ENCODE measurements around the gene C13orf46. TPM values are rescaled to one million over a fixed set of nuclear protein-coding genes. Genes with fewer than 3 reads are reported as not detected.

The C13orf46 gene
- polyA plus RNA-seq, 1 donor (not counting 4 experiments of a cell fraction or from before 2014, with no cell fraction given): not detected

DNA sequence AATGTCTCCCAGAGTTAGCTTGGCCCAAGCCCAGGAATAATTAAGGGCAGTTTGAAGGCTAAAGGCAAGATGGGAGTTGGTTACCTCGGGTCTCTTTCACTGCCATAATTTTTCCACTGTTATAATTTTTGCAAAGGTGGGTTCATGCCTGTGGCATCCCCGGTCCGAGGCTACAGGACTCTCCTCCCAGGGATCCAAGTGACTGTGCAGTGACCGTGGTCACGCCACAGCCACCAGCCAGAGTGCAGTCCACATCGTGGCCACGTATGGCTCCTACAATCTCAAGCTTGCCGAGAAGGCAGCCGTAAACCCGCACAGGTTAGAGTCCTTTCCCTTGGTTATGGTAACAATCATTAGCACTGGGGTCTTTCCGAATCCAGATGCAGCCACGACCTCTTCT, 36.8 kb downstream of the C13orf46 start:
- no peak overlapping the region for H3K4me2 ChIP-seq (ENCODE audit: control insufficient read depth, extremely low read depth, insufficient read depth, low read depth, low read length)
- no peaks in the 10 kb centered on the region for H3K9me1 ChIP-seq (ENCODE audit: control insufficient read depth, extremely low read depth, insufficient read depth, low read length)
- H3K9me3 ChIP-seq (ENCODE audit: control insufficient read depth, low read depth, low read length): no peaks in the 10 kb centered on the region
- no peak overlapping the region for H2AFZ ChIP-seq (ENCODE audit: control insufficient read depth, low read length)
- no peaks in the 10 kb centered on the region for H4K20me1 ChIP-seq (ENCODE audit: control insufficient read depth, extremely low read depth, insufficient read depth, low read length)
- no peak overlapping the region for H3K27ac ChIP-seq (ENCODE audit: control insufficient read depth, insufficient read depth, low read length)
- H3K4me3 ChIP-seq (ENCODE audit: control insufficient read depth in 2 of 3, extremely low read depth in 1 of 3, insufficient read depth in 2 of 3, low read depth in 1 of 3, low read length in 3 of 3): no peak overlapping the region
- H3K27me3 ChIP-seq (ENCODE audit: control insufficient read depth, extremely low read depth, insufficient read depth, low read length): peaks cover 34% of the 10 kb centered on the region
- no peak for TF ChIP-seq EZH2 (IDR thresholded peaks at IDR 0.05; ENCODE audit: low read length)
- TF ChIP-seq, protein P1, sequence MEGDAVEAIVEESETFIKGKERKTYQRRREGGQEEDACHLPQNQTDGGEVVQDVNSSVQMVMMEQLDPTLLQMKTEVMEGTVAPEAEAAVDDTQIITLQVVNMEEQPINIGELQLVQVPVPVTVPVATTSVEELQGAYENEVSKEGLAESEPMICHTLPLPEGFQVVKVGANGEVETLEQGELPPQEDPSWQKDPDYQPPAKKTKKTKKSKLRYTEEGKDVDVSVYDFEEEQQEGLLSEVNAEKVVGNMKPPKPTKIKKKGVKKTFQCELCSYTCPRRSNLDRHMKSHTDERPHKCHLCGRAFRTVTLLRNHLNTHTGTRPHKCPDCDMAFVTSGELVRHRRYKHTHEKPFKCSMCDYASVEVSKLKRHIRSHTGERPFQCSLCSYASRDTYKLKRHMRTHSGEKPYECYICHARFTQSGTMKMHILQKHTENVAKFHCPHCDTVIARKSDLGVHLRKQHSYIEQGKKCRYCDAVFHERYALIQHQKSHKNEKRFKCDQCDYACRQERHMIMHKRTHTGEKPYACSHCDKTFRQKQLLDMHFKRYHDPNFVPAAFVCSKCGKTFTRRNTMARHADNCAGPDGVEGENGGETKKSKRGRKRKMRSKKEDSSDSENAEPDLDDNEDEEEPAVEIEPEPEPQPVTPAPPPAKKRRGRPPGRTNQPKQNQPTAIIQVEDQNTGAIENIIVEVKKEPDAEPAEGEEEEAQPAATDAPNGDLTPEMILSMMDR (optimal IDR thresholded peaks at IDR 0.05 in 1 of 3, IDR thresholded peaks at IDR 0.05 in 1 of 3, conservative IDR thresholded peaks at IDR 0.05 in 1 of 3; ENCODE audit: extremely low read depth in 1 of 3, insufficient read depth in 2 of 3, low read length in 3 of 3): no peak
- no peaks in the 10 kb centered on the region for H3K4me1 ChIP-seq (ENCODE audit: control insufficient read depth, extremely low read depth, insufficient read depth, low read length)
- no peak overlapping the region for H3K9ac ChIP-seq (ENCODE audit: control insufficient read depth, extremely low read depth, insufficient read depth, low read length)
- dilution Hi-C loops (cut with MboI; ENCODE audit: extremely low pct_ligation_motif_present, low sequenced_read_pairs): no loop called here
- DNase-seq (ENCODE audit: low read depth, low spot score) (no peak), FAIRE-seq (no peak)
- H3K79me2 ChIP-seq (ENCODE audit: control insufficient read depth, insufficient read depth, low read length): no peaks in the 10 kb centered on the region
- H3K36me3 ChIP-seq (ENCODE audit: control insufficient read depth in 2 of 2, extremely low read depth in 1 of 2, insufficient read depth in 2 of 2, low read length in 2 of 2): no peaks in the 10 kb centered on the region

- no peaks in the 10 kb centered on the region for H3K36me3 ChIP-seq (ENCODE audit: control insufficient read depth in 2 of 2, extremely low read depth in 1 of 2, insufficient read depth in 2 of 2, low read length in 2 of 2)
- no peak for DNase-seq (ENCODE audit: low read depth, low spot score)
- H3K9me1 ChIP-seq (ENCODE audit: control insufficient read depth, extremely low read depth, insufficient read depth, low read length): no peaks in the 10 kb centered on the region
- H2AFZ ChIP-seq (ENCODE audit: control insufficient read depth, low read length): no peak overlapping the region
- dilution Hi-C loops (cut with MboI; ENCODE audit: extremely low pct_ligation_motif_present, low sequenced_read_pairs): no loop called here
- no peak overlapping the region for H3K4me3 ChIP-seq (ENCODE audit: control insufficient read depth in 2 of 3, extremely low read depth in 1 of 3, insufficient read depth in 2 of 3, low read depth in 1 of 3, low read length in 3 of 3)
- H3K9ac ChIP-seq (ENCODE audit: control insufficient read depth, extremely low read depth, insufficient read depth, low read length): no peak overlapping the region
- H3K4me2 ChIP-seq (ENCODE audit: control insufficient read depth, extremely low read depth, insufficient read depth, low read depth, low read length): no peak overlapping the region
- H3K9me3 ChIP-seq (ENCODE audit: control insufficient read depth, low read depth, low read length): no peaks in the 10 kb centered on the region
- H3K27ac ChIP-seq (ENCODE audit: control insufficient read depth, insufficient read depth, low read length): no peak overlapping the region
- TF ChIP-seq EZH2 (IDR thresholded peaks at IDR 0.05; ENCODE audit: low read length): no peak
- TF ChIP-seq, protein P1 (optimal IDR thresholded peaks at IDR 0.05 in 1 of 3, IDR thresholded peaks at IDR 0.05 in 1 of 3, conservative IDR thresholded peaks at IDR 0.05 in 1 of 3; ENCODE audit: extremely low read depth in 1 of 3, insufficient read depth in 2 of 3, low read length in 3 of 3): no peak
- H3K27me3 ChIP-seq (ENCODE audit: control insufficient read depth, extremely low read depth, insufficient read depth, low read length): peaks cover 39% of the 10 kb centered on the region
- no peaks in the 10 kb centered on the region for H4K20me1 ChIP-seq (ENCODE audit: control insufficient read depth, extremely low read depth, insufficient read depth, low read length)
- no peak for FAIRE-seq
- H3K4me1 ChIP-seq (ENCODE audit: control insufficient read depth, extremely low read depth, insufficient read depth, low read length): no peaks in the 10 kb centered on the region
- H3K79me2 ChIP-seq (ENCODE audit: control insufficient read depth, insufficient read depth, low read length): no peaks in the 10 kb centered on the region
Measured at GRCh38 chr13:113936166-113936965, 37.5 kb downstream of the C13orf46 start.
